ENCODE data around the gene RHBDL2.
"Not testable (repeated sequence)": the region's sequence is repeated elsewhere in the genome, so short reads cannot be mapped to it uniquely, and the experiment has no call there.

RHBDL2 gene

DNA sequence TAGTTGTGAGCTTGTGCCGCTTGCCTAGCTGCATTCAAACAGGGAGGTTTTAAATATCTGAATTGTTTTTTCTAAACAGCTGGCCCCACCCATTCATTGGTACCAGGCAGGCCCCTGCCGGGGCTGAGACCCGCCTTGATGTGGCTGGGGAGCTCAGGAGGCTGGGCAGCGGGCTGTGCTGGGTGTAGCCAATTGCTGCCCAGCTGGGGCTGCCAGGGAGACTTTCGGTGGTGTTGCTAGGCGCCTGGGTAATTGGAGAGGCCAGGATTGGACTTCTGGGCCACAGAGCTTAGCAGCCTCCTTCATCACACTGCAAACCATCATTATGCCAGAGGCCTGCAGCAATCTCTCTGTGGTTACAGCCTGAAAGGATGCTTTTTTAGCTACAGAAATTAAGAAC lies 12.2 kb downstream of the RHBDL2 start:
- no peak for DNase-seq

GRCh38 chr1:38929054-38929453 lies 12.6 kb downstream of the RHBDL2 start:
- no peak for DNase-seq

GRCh38 chr1:38926091-38926490 lies 15.5 kb downstream of the RHBDL2 start:
- no peak for DNase-seq

GRCh38 chr1:38925391-38925790 lies 16.2 kb downstream of the RHBDL2 start:
- DNase-seq: no peak

DNA sequence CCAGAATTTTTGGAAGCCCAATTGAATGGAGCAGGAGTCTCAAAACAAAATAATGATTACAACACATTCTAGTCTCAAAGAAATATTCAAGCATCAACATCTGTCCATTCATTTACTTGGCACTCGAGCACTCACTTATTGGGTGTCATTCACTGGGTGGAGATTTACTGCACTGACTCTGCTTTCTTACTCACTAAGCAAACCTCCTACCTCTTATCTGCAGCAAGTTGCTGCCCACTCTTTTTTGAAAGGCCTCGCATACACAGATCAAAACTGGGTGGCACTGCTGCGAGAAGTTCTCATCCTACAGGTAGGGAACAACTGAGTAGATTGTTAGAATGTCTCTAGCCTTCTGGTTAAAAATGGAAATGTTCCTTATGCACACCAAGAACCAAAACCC lies 18.0 kb downstream of the RHBDL2 start:
- no peak for DNase-seq

- DNase-seq: no peak
Measured at GRCh38 chr1:38919130-38919529, 22.5 kb downstream of the RHBDL2 start.

DNA sequence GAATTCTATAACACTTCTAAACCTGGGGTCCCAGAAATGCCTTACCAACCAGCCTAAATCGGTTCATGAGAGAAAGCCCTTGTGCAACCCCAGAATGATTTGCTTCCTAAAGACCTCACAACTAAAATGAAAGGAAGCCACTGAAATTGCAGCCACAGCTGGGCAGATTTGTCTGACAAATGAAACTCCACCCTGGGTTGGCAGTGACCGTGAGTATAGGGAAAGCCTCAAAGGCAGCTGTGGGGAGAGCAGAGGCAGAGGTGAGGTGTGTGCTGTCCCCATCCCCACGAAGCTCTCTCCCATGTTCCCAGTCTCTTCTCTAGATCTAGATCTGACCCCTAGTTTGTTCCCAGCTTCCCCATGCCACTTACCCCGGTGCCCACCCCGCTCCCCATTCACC lies 23.1 kb downstream of the RHBDL2 start:
- no peak for DNase-seq

DNA sequence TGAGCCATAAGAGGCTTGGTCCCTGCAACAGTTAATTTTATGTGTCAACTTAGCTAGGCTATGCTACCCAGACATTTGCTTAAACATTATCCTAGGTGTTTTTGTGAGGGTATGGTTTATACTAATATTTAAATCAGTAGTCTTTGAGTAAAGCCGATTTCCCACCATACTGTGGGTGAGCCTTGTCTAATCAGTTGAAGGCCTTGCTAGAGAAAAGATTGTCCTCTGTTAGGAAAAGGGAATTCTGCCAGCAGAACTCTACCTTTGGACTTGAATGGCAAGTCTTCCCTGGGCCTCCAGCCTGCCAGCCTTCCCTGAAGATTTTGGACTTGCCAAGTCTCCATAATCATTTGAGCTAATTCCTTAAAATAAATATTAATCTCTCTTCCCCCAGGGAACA lies 23.9 kb downstream of the RHBDL2 start:
- no peak for DNase-seq

GRCh38 chr1:38917337-38917736 lies 24.3 kb downstream of the RHBDL2 start:
- no peak for DNase-seq

DNA sequence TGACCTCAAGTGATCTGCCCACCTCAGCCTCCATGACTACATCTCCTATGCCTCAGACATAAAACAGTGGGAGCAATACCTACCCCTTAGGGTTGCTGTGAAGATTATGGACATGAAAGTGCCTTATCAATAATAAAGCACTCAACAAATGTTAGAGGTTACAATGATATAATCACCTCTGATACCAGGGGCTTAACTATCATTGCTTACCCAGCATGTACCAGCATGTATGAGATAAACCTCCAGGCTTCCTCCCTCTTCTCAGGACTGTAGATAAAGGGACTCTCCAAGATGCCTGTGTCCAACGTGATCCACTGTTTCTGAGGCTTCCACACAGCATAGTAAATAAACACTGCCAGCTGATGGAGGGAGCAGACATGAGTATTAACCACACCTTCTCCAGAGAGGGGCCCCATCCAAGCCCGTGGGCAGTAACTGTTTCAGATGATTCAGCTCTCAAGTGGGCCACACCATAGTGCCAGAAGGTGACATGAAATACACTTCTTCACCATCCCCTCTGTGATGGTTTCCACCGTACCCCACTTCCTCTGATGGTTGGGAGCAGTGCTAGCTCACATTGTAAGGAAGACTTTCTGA lies 26.2 kb downstream of the RHBDL2 start:
- no peak for DNase-seq

- DNase-seq: not testable (repeated sequence)
Measured at GRCh38 chr1:38914908-38915307, 26.7 kb downstream of the RHBDL2 start.

DNA sequence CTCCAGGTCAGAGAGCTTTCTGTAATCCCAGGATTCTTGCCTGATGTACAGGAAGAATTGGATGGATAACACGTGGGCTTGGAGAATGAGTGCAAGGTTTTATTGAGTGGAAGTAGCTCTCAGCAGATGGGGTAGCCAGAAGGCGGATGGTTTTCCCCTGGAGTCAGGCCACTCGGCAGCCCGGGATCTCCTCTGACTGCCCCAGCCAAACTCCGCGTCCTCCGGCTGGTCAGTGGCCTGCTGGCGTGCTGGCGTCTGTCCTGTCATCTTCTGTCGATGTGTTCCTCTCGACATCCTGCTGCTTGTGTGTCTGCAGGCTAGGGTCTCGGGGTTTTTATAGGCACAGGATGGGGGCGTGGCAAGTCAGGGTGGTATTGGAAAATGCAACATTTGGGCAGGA lies 32.8 kb downstream of the RHBDL2 start:
- DNase-seq: no peak

GRCh38 chr1:38905985-38906384 lies 35.6 kb downstream of the RHBDL2 start:
- DNase-seq: no peak

DNA sequence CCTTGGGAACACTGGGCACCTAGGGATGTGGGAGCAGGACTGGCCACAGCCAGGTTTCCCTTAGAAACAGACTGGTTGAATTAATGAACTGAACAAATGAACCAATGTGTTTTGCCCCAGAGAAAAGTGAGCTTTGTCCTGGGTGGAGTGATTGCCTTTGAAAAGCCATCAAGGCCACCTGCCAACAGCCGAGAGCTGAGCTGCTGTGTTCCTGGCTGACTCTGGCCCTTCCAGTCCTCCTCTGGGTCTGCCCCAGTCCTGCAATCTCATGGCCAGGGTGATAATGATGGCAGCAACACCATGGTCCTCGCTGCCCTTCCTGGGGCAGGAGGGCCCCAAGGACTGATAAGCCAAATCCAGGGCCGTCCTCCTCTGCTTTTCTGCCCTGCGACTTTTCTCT lies 42.1 kb downstream of the RHBDL2 start:
- no peak for DNase-seq

GRCh38 chr1:38898653-38899230 lies 42.9 kb downstream of the RHBDL2 start:
- DNase-seq: no peak

DNA sequence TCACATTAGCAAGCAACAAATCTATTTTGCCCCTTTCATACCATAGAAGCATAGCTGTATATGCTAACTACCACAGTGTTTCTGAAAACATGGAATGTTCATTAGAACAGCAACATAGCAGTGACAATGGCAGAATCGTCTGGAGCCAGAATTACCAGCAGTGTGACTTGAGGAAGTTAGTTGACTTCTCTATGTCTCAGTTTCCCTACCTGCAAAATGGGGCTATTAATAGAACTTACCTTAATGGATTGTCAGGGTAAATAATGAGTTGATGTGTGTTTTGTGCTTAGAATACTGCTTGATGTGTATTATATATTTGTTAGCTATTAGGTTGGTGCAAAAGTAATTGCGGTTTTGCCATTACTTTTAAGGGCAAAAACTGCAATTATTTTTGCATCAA lies 45.5 kb downstream of the RHBDL2 start:
- no peak for DNase-seq

GRCh38 chr1:38892976-38893375 lies 48.7 kb downstream of the RHBDL2 start:
- no peak for DNase-seq

GRCh38 chr1:38891753-38892152 lies 49.9 kb downstream of the RHBDL2 start:
- DNase-seq: peak; percentile 12

GRCh38 chr1:38889589-38889988 lies 52.0 kb downstream of the RHBDL2 start:
- no peak for DNase-seq

DNA sequence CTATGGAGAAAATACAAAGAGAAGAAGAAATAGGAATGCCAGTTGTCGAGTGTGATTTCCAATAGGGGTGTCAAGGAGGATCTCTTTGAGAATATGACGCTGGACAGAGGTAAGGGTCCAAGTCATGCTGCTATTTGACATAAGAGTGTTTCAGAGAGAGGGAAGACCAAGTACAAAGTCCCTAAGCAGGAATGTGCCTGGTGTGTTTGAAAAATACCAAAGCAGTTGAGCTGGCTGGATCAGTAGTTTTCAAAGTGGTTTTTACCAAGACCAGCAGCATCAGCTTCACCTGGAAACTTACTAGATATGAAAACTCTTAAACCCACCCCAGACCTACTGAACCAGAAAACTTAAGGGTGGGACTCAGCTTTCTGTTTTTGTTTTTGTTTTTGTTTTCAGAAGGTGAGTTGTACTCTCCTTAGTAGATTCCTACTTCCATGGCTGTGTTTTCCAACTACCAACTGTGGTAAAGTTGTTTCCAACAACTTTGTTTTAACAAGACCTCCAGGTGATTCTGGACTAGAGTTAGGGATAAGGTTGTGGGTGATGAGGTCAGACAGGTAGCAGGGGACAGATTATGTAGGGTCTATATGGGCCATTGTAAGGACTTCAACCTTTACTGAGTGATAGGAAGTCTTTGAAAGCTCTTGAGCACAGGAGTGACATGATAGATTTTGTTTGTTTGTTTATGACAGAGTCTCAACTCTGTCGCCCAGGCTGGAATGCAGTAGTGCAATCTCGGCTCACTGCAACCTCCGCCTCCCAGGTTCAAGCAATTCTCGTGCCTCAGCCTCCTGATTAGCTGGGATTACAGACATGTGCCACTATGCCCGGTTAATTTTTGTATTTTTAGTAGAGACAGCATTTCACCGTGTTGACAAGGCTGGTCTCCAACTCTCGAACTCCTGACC lies 53.0 kb downstream of the RHBDL2 start:
- DNase-seq: no peak

- no peak for DNase-seq
Measured at GRCh38 chr1:38885092-38885491, 56.5 kb downstream of the RHBDL2 start.

DNA sequence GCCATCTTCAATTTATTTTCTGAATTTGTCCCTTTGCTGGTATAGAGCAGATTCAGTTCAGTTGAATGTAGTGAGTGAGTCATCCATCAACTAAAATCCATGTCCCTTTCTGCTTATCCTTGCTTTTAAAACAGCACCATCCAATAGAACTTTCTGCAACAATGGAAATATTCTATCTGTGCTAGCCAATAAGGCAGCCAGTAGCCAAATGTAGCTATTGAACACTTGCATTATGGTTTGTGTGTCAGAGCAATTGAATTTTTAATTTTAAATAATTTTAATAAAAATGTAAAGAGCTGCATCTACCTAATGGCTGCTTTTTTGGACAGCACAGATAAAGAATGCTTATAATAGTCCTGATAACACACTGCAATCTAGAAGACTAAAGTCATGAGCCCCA lies 60.1 kb downstream of the RHBDL2 start, which contains the start of gene GJA9:
TSS of gene GJA9 (minus strand) at position 101 of the 400 bp plus-strand sequence. CDS start 5,489 bp downstream, outside the sequence.
- no peak for DNase-seq

DNA sequence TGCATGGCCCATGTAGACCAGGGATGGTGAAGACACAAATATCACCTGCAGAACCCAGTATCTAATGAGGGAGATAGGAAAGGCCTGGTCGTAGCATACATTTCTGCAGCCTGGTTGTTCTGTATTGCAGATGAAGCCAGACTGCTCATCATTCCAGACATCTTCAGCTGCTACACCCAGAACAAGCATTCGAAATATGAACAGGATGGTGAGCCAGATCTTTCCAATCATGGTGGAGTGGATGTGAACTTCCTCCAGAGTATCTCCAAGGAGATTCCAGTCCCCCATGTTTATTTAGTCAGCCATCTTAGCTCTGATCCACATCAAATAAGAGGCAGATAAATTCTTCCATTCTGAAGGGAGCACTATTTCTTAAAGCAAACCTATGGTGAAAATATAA lies 65.8 kb downstream of the RHBDL2 start:
- no peak for DNase-seq

Measured in CD4-positive, alpha-beta T cell treated with Interleukin-17A for 1 hour (primary cell).